Colonic mucosa (tissue), 4 donors: ENCODE results near the gene USP10. TPM values are rescaled to one million over a fixed set of nuclear protein-coding genes. Genes with fewer than 3 reads are reported as not detected.
"Not testable (repeated sequence)": the region's sequence is repeated elsewhere in the genome, so short reads cannot be mapped to it uniquely, and the experiment has no call there.

ENCODE experiments used
- DNase-seq: peaks from one replicate; pipeline ENCODE4 v3.0.0-alpha.2; 2020
- H3K27ac ChIP-seq: fragments of 200-600 bp; one replicate; pipeline ENCODE4 v1.8.0; 2021
- H3K27me3 ChIP-seq: fragments of 200-600 bp; one replicate; pipeline ENCODE4 v1.8.0; 2021
- H3K36me3 ChIP-seq: fragments of 200-600 bp; one replicate; pipeline ENCODE4 v1.8.0; 2021
- H3K4me1 ChIP-seq: fragments of 200-600 bp; one replicate; pipeline ENCODE4 v1.8.0; 2021; ENCODE audit warnings: mild to moderate bottlenecking
- H3K4me3 ChIP-seq: fragments of 200-600 bp; one replicate; pipeline ENCODE4 v1.8.0; 2021
- H3K9ac ChIP-seq, 2 donors: one replicate each; pipeline ENCODE4 v1.7.0; 2013; ENCODE audit warnings: control low read depth in 2 of 2, low read depth in 2 of 2, low read length in 2 of 2
- H3K9me3 ChIP-seq: fragments of 200-600 bp; one replicate; pipeline ENCODE4 v1.8.0; 2021
- intact Hi-C: fragments of 100-400 bp; cut with DNase I; formaldehyde crosslinking; loops from one replicate; pipeline ENCODE4 v1.14.1; 2022
- total RNA-seq, 2 donors: library from RNA; stranded (reverse); fragmentation: NEBNext Ultra II Directional in 1 of 2; extraction: Animal tissue kit (Norgen Biotek cat#: 25700) in 1 of 2; gene quantifications; one replicate each; pipeline ENCODE4 v1.2.1, GENCODE V29; 2021
- TF ChIP-seq, protein P1 (sequence below): fragments of 200-600 bp; IDR thresholded peaks from one replicate; pipeline ENCODE4 v1.8.0; 2022; ENCODE audit warnings: antibody characterized with exemption, mild to moderate bottlenecking
- donor health status: healthy.
- donor health status: DM: no; HTN: no; CAD: no.
- donor health status: DM: no; HTN: no; CAD: no.

Gene USP10
- total RNA-seq, 2 donors from 2014 or later = 70.0 to 88.2 TPM

DNA sequence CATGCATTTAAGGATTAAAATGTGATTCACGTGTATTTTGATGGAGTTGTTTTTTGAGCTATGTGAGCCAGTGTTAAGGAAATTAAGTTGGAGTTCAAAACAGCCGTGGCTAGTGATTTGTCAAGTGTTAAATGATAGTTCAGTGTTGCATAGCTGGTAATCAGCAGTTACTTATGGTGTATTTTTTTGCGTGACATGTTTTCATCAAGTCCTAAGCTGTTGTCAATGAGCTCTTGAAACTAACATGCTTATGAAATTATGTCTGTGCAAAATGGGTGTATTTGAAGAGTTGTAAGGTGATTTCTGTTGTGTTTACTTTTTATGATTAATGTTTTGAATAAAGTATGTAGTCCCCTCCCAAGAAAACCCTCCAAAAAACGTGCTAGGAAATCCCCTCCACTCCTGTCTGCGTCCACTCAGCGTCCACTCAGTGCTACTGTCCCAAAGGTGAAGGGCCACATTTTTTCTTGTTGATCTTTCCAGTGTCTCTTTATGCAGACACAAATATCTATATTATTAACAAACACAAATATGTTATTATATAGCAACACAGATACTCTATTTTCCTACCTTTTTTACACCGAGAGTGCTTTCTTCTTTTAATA is 30.0 kb downstream of the USP10 start:
- H3K9me3 ChIP-seq = no peaks in the 10 kb centered on the region
- TF ChIP-seq, protein P1, sequence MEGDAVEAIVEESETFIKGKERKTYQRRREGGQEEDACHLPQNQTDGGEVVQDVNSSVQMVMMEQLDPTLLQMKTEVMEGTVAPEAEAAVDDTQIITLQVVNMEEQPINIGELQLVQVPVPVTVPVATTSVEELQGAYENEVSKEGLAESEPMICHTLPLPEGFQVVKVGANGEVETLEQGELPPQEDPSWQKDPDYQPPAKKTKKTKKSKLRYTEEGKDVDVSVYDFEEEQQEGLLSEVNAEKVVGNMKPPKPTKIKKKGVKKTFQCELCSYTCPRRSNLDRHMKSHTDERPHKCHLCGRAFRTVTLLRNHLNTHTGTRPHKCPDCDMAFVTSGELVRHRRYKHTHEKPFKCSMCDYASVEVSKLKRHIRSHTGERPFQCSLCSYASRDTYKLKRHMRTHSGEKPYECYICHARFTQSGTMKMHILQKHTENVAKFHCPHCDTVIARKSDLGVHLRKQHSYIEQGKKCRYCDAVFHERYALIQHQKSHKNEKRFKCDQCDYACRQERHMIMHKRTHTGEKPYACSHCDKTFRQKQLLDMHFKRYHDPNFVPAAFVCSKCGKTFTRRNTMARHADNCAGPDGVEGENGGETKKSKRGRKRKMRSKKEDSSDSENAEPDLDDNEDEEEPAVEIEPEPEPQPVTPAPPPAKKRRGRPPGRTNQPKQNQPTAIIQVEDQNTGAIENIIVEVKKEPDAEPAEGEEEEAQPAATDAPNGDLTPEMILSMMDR = no peak
- intact Hi-C loops = loop anchor here (5.0 kb wide), 2 partner anchors 108 to 218 kb away; no protein-coding TSS in a partner anchor
- no peaks in the 10 kb centered on the region for H3K27me3 ChIP-seq
- H3K4me3 ChIP-seq = no peak overlapping the region
- no peak for DNase-seq
- H3K4me1 ChIP-seq = peaks cover 31% of the 10 kb centered on the region
- H3K36me3 ChIP-seq = no peaks in the 10 kb centered on the region
- H3K27ac ChIP-seq = peak overlapping the region; percentile 56
- H3K9ac ChIP-seq = no peak overlapping the region

DNA sequence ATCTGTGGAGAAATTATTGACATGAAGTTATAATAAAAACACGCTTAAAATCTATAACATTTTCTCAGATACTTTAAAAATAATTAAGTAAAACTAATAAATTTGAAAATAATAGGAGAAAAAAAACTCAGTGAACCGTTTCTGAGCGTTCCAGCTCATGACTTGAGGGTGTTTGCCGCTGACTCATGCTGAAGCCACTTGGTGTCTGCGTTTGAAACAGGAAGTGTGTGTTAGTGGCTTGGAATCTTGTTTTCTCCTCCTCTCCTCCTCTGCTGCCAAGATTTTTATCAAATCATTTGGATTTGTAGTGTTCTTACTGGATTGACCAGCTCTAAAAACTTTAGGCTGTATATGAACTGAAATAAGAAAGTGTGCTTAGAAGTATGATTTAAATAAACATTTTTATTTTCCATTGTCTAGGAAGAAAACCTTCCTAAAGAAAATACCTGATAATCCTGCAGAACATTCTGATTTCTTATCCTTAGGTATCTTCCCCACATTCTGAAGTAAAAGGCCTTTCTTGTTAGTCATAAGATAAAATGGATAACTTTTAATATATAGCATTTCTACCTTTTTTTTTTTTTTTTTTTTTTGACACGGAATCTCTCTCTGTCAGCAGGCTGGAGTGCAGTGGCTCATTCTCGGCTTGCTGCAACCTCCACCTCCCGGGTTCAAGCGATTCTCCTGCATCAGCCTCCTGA is 30.8 kb downstream of the USP10 start:
- intact Hi-C loops = no loop called here
- no peaks in the 10 kb centered on the region for H3K9me3 ChIP-seq
- no peaks in the 10 kb centered on the region for H3K27me3 ChIP-seq
- peak overlapping the region in 1 of 2 donors; percentile 23 for H3K9ac ChIP-seq
- DNase-seq = peak; percentile 67
- no peaks in the 10 kb centered on the region for H3K36me3 ChIP-seq
- H3K27ac ChIP-seq = peak overlapping the region; percentile 56
- no peak overlapping the region for H3K4me3 ChIP-seq
- H3K4me1 ChIP-seq = peaks cover 28% of the 10 kb centered on the region
- TF ChIP-seq, protein P1 = no peak

DNA sequence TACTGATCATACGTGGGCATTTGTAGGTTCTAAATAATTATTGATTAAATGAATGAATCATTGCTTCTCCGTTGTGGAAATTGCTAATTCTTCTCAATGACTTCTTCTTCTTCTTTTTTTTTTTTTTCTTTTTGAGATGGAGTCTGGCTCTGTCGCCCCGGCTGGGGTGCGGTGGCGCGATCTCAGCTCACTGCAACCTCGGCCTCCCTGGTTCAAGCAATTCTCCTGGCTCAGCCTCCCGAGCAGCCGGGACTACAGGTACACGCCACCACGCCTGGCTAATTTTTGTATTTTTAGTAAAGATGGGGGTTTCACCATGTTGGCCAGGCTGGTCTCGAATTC is 32.5 kb downstream of the USP10 start:
- Histone ChIP-seq H3K27ac (peak overlapping the region; percentile 42), H3K4me1 (peaks cover 28% of the 10 kb centered on the region)
- H3K4me3 ChIP-seq, H3K27me3 ChIP-seq, H3K9me3 ChIP-seq, H3K36me3 ChIP-seq, intact Hi-C loops, DNase-seq, H3K9ac ChIP-seq: not testable (repeated sequence)

DNA sequence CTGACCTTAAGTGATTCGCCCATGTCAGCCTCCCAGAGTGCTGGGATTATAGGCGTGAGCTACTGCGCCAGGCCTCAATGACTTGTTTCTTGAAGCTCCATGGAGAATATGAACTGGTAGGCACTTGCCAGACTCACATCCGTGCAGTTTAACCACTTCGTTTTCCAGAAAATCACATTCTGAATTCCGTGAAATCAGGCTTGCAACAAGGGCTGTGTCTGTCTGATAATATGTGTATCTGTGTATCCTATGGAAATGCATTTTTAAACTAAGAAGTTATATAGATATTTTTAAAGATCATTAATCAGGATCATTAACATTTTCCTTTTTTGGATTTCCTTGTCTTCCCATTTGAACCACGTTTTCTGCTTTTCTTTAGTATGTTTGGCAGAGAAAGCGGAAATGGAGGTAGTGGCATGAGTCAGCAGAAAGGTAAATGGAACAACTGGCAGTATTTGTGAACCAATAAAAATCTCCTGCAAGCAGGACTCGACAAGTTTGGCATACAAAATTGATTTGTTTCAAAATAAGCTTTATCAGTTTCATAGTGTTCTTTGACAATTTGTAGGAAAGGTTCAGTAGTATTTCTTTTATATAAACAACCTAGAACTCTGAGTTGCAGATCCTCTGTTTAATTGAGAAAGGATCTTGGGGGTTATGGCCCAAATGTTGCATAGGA is 33.0 kb downstream of the USP10 start:
- peak; percentile 64 for DNase-seq
- no peak overlapping the region for H3K9ac ChIP-seq

DNA sequence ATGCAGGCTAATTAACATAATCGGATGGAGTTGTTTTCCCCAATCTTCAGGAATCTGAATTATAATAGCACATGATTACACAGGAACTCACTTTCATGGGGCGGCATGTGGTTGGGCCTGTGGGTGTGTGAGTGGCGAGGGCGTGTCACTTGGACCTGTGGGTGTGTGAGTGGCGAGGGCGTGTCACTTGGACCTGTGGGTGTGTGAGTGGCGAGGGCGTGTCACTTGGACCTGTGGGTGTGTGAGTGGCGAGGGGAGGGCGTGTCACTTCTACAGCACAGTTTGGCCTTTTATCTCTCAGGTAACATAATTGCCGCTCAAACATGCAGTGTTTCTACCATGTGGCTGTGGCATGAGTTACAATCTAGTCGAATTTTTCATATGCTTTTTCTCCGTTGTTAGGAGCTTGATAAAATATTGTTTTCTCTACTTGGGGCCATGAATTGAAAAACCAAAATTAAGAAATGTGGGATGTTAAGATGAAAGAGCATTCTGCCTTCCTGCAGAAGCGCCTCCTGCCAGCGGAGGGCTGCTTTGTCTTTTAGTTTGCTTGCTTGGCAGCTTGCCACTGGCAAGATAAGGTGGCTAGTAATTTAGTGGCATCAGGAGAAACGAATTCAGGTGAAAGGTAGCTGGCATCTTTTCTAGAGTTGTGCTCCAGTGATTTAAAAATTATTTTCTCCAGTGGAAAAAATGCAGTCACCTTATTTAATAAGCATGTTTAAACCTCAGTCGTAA is 36.2 kb downstream of the USP10 start:
- DNase-seq = peak; percentile 79
- Histone ChIP-seq H3K36me3 (no peaks in the 10 kb centered on the region), H3K4me1 (peaks cover 34% of the 10 kb centered on the region), H3K27ac (peak overlapping the region; percentile 63), H3K4me3 (no peak overlapping the region), H3K9me3 (no peaks in the 10 kb centered on the region), H3K27me3 (no peaks in the 10 kb centered on the region), H3K9ac (peak overlapping the region in 1 of 2 donors; percentile 46)
- TF ChIP-seq, protein P1 = no peak
- intact Hi-C loops = no loop called here

More for the DNA sequence above, 33.0 kb downstream of the USP10 start:
- peaks cover 33% of the 10 kb centered on the region for H3K4me1 ChIP-seq
- no peaks in the 10 kb centered on the region for H3K9me3 ChIP-seq
- no peak overlapping the region for H3K4me3 ChIP-seq
- no peaks in the 10 kb centered on the region for H3K36me3 ChIP-seq
- H3K27ac ChIP-seq = peak overlapping the region; percentile 42
- TF ChIP-seq, protein P1 = no peak
- intact Hi-C loops = no loop called here
- no peaks in the 10 kb centered on the region for H3K27me3 ChIP-seq
